Trophoblast cell (in vitro differentiated cells and primary cell): ENCODE results near the gene RCVRN.

Experiments used
- DNase-seq, 2 donors: peaks; one replicate each; pipeline ENCODE4 v3.0.0-alpha.2; 2016
- H2AFZ ChIP-seq: 2 replicates; pipeline ENCODE4 v1.6.1; 2013; ENCODE audit warnings: low read length, moderate library complexity, mild to moderate bottlenecking; ENCODE audit not compliant: insufficient read depth, poor library complexity
- H2AK5ac ChIP-seq: 2 replicates; pipeline ENCODE4 v1.6.1; 2013; ENCODE audit warnings: mild to moderate bottlenecking, low read length
- H2BK120ac ChIP-seq: 2 replicates; pipeline ENCODE4 v1.6.1; 2013; ENCODE audit warnings: low read length, mild to moderate bottlenecking, moderate library complexity; ENCODE audit not compliant: insufficient read depth, poor library complexity
- H2BK12ac ChIP-seq: 2 replicates; pipeline ENCODE4 v1.6.1; 2013; ENCODE audit warnings: mild to moderate bottlenecking, low read length, moderate library complexity
- H2BK5ac ChIP-seq: 2 replicates; pipeline ENCODE4 v1.6.1; 2013; ENCODE audit warnings: low read length, low read depth, moderate library complexity, mild to moderate bottlenecking; ENCODE audit not compliant: poor library complexity
- H3K14ac ChIP-seq: 2 replicates; pipeline ENCODE4 v1.6.1; 2013; ENCODE audit warnings: mild to moderate bottlenecking, low read length
- H3K18ac ChIP-seq: 2 replicates; pipeline ENCODE4 v1.6.1; 2013; ENCODE audit warnings: mild to moderate bottlenecking, low read length
- H3K23ac ChIP-seq: 2 replicates; pipeline ENCODE4 v1.6.1; 2013; ENCODE audit warnings: low read length
- H3K27ac ChIP-seq: 2 replicates; pipeline ENCODE4 v1.5.1; 2013; ENCODE audit warnings: low read depth, mild to moderate bottlenecking, inconsistent platforms, low read length, moderate library complexity
- H3K27me3 ChIP-seq: 2 replicates; pipeline ENCODE4 v1.6.1; 2013; ENCODE audit warnings: inconsistent platforms, mild to moderate bottlenecking, low read length, moderate library complexity; ENCODE audit not compliant: insufficient read depth
- H3K36me3 ChIP-seq, 2 experiments: 1 replicate in 1 of 2; 2 replicates in 1 of 2; pipeline ENCODE4 v1.6.1; 2013; ENCODE audit warnings: low read length in 2 of 2, mild to moderate bottlenecking in 2 of 2, moderate library complexity in 1 of 2; ENCODE audit not compliant: insufficient read depth in 2 of 2, control insufficient read depth in 1 of 2
- H3K4ac ChIP-seq: 2 replicates; pipeline ENCODE4 v1.6.1; 2013; ENCODE audit warnings: low read depth, mild to moderate bottlenecking, low read length, moderate library complexity
- H3K4me1 ChIP-seq, 2 experiments: 1 replicate in 1 of 2; 2 replicates in 1 of 2; pipeline ENCODE4 v1.6.1; 2013; ENCODE audit warnings: low read length in 2 of 2, mild to moderate bottlenecking in 2 of 2, moderate library complexity in 1 of 2; ENCODE audit not compliant: insufficient read depth in 2 of 2, control insufficient read depth in 1 of 2
- H3K4me2 ChIP-seq: 2 replicates; pipeline ENCODE4 v1.6.1; 2013; ENCODE audit warnings: inconsistent platforms, mild to moderate bottlenecking, low read length, moderate library complexity
- H3K4me3 ChIP-seq: 2 replicates; pipeline ENCODE4 v1.5.1; 2013; ENCODE audit warnings: mild to moderate bottlenecking, low read depth, low read length, inconsistent platforms
- H3K79me1 ChIP-seq: one replicate; pipeline ENCODE4 v1.6.1; 2013; ENCODE audit warnings: low read length
- H3K79me2 ChIP-seq: 2 replicates; pipeline ENCODE4 v1.6.1; 2013; ENCODE audit warnings: low read length, mild to moderate bottlenecking; ENCODE audit not compliant: control insufficient read depth, insufficient read depth, poor library complexity
- H3K9ac ChIP-seq: 2 replicates; pipeline ENCODE4 v1.6.1; 2013; ENCODE audit warnings: mild to moderate bottlenecking, low read length
- H3K9me3 ChIP-seq: 2 replicates; pipeline ENCODE4 v1.6.1; 2013; ENCODE audit warnings: low read depth, mild to moderate bottlenecking, control low read depth, inconsistent platforms, low read length; ENCODE audit not compliant: insufficient read depth
- H4K12ac ChIP-seq: 2 replicates; pipeline ENCODE4 v1.6.1; 2013; ENCODE audit warnings: low read depth, mild to moderate bottlenecking, low read length, moderate library complexity
- H4K8ac ChIP-seq: 2 replicates; pipeline ENCODE4 v1.6.1; 2013; ENCODE audit warnings: low read depth, mild to moderate bottlenecking, low read length, moderate library complexity
- H4K91ac ChIP-seq: one replicate; pipeline ENCODE4 v1.6.1; 2013; ENCODE audit warnings: low read depth, mild to moderate bottlenecking, low read length, moderate library complexity
- WGBS: extraction: QIAGEN DNeasy Blood & Tissue Kit; methylation state at CpG from one replicate; pipeline ENCODE4 v1.1.7; 2013; ENCODE audit warnings: missing lambda C conversion rate; ENCODE audit not compliant: insufficient read length, insufficient coverage; ENCODE audit errors: extremely low coverage; 5-methylcytosine and 5-hydroxymethylcytosine counted together

Gene RCVRN

GRCh38 chr17:9944704-9945103 lies 39.6 kb upstream of the RCVRN start:
- Histone ChIP-seq H2AFZ (no peak overlapping the region), H4K8ac (no peak overlapping the region), H3K4ac (no peak overlapping the region), H3K36me3 (peaks cover 27 to 30% of the 10 kb centered on the region in 2 experiments), H4K12ac (no peak overlapping the region), H3K9me3 (no peaks in the 10 kb centered on the region), H2BK120ac (no peak overlapping the region), H3K27ac (no peak overlapping the region), H3K9ac (no peak overlapping the region), H2AK5ac (no peak overlapping the region), H3K23ac (no peak overlapping the region), H3K79me2 (no peaks in the 10 kb centered on the region), H3K27me3 (no peaks in the 10 kb centered on the region), H3K18ac (no peak overlapping the region), H3K4me3 (no peak overlapping the region), H3K4me2 (no peak overlapping the region), H3K4me1 (no peaks in the 10 kb centered on the region), H3K14ac (no peak overlapping the region), H2BK5ac (no peak overlapping the region), H4K91ac (no peak overlapping the region), H2BK12ac (no peak overlapping the region), H3K79me1 (no peaks in the 10 kb centered on the region)
- no CpG with 5 or more reads among the region's 7 CpGs for WGBS
- no peak for DNase-seq

- no peak overlapping the region for H3K23ac ChIP-seq
- no CpG with 5 or more reads among the region's 9 CpGs for WGBS
Measured at GRCh38 chr17:9943343-9943742, 38.3 kb upstream of the RCVRN start.

DNA sequence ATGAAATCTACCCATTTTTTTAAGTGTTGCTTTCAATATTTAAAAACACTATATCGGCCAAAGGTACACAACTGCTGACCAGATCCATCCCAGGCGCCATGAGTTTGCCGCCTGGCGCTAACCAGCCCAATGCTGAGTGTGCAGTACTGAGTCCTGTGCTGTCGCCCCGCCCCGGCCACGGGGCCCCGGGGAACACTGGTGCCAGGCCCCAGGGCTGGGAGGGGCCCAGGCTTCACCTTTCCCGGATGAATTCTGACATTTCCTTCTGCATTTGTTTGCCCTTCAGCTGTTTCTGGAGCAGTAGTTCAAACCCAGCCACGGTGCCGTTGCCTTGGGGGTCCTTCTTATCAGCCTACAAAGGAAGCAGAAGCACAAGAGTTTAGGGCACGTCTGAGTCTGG lies 37.8 kb upstream of the RCVRN start:
- no peak overlapping the region for H3K23ac ChIP-seq
- H3K79me2 ChIP-seq = no peaks in the 10 kb centered on the region
- no peak overlapping the region for H3K27ac ChIP-seq
- H3K4me3 ChIP-seq = no peak overlapping the region
- no peak overlapping the region for H3K4me2 ChIP-seq
- no peaks in the 10 kb centered on the region for H3K79me1 ChIP-seq
- WGBS = no CpG with 5 or more reads among the region's 13 CpGs
- H2BK120ac ChIP-seq = no peak overlapping the region
- H3K4me1 ChIP-seq = no peaks in the 10 kb centered on the region
- peaks cover 31 to 34% of the 10 kb centered on the region in 2 experiments for H3K36me3 ChIP-seq
- no peak overlapping the region for H2BK12ac ChIP-seq
- no peak overlapping the region for H2AFZ ChIP-seq
- H3K9me3 ChIP-seq = no peaks in the 10 kb centered on the region
- no peak overlapping the region for H3K9ac ChIP-seq
- H3K14ac ChIP-seq = no peak overlapping the region
- no peak overlapping the region for H4K91ac ChIP-seq
- H3K4ac ChIP-seq = no peak overlapping the region
- H2AK5ac ChIP-seq = no peak overlapping the region
- H4K8ac ChIP-seq = no peak overlapping the region
- H3K27me3 ChIP-seq = no peaks in the 10 kb centered on the region
- no peak overlapping the region for H2BK5ac ChIP-seq
- H3K18ac ChIP-seq = no peak overlapping the region
- no peak for DNase-seq
- no peak overlapping the region for H4K12ac ChIP-seq

More at GRCh38 chr17:9943343-9943742, 38.3 kb upstream of the RCVRN start:
- no peak overlapping the region for H2BK12ac ChIP-seq
- no peak overlapping the region for H2AFZ ChIP-seq
- H3K4me1 ChIP-seq = no peaks in the 10 kb centered on the region
- H2AK5ac ChIP-seq = no peak overlapping the region
- H3K79me1 ChIP-seq = no peaks in the 10 kb centered on the region
- H4K12ac ChIP-seq = no peak overlapping the region
- no peak overlapping the region for H4K8ac ChIP-seq
- no peak overlapping the region for H3K18ac ChIP-seq
- H3K4me3 ChIP-seq = no peak overlapping the region
- no peak overlapping the region for H3K14ac ChIP-seq
- H3K4me2 ChIP-seq = no peak overlapping the region
- no peak overlapping the region for H3K27ac ChIP-seq
- DNase-seq = no peak
- H3K27me3 ChIP-seq = no peaks in the 10 kb centered on the region
- H3K4ac ChIP-seq = no peak overlapping the region
- peaks cover 31 to 34% of the 10 kb centered on the region in 2 experiments for H3K36me3 ChIP-seq
- H2BK5ac ChIP-seq = no peak overlapping the region
- no peaks in the 10 kb centered on the region for H3K9me3 ChIP-seq
- no peak overlapping the region for H4K91ac ChIP-seq
- H3K9ac ChIP-seq = no peak overlapping the region
- no peaks in the 10 kb centered on the region for H3K79me2 ChIP-seq
- H2BK120ac ChIP-seq = no peak overlapping the region

GRCh38 chr17:9941305-9941704 lies 36.2 kb upstream of the RCVRN start:
- Histone ChIP-seq H3K18ac (no peak overlapping the region), H3K9me3 (no peaks in the 10 kb centered on the region), H3K4me2 (no peak overlapping the region), H2BK120ac (no peak overlapping the region), H3K4me3 (no peak overlapping the region), H3K79me2 (no peaks in the 10 kb centered on the region), H3K27ac (no peak overlapping the region), H3K9ac (no peak overlapping the region), H3K4ac (no peak overlapping the region), H3K79me1 (no peaks in the 10 kb centered on the region), H3K23ac (no peak overlapping the region), H4K91ac (no peak overlapping the region), H4K12ac (no peak overlapping the region), H2BK12ac (no peak overlapping the region), H3K36me3 (peaks cover 29 to 31% of the 10 kb centered on the region in 2 experiments), H3K14ac (no peak overlapping the region), H2AK5ac (no peak overlapping the region), H2BK5ac (no peak overlapping the region), H3K4me1 (no peaks in the 10 kb centered on the region), H4K8ac (no peak overlapping the region), H3K27me3 (no peaks in the 10 kb centered on the region), H2AFZ (no peak overlapping the region)
- no peak for DNase-seq
- WGBS = no CpG with 5 or more reads among the region's 13 CpGs
